Heart right ventricle (tissue), 16 donors: ENCODE results near the gene C8G. TPM values are rescaled to one million over a fixed set of nuclear protein-coding genes. Genes with fewer than 3 reads are reported as not detected.

Source experiments
- ATAC-seq, 8 donors: fragments of 200-7000 bp; cut with Tn5 transposase; one replicate each; pipeline ENCODE4 v1.9.1; 2020; ENCODE audit warnings: mild to moderate bottlenecking in 8 of 8, moderate library complexity in 8 of 8, moderate number of reproducible peaks in 1 of 8
- DNase-seq, 2 donors: peaks; one replicate each; pipeline ENCODE4 v3.0.0-alpha.2; 2020
- H3K27ac ChIP-seq, 10 donors: fragments of 200-600 bp; sonication (generic) in 2 of 10; one replicate each; pipeline versions ENCODE4 v1.5.0 to v1.8.0; 2020 to 2022; ENCODE audit warnings: mild to moderate bottlenecking in 3 of 10
- H3K27me3 ChIP-seq, 7 donors: fragments of 200-600 bp; one replicate each; pipeline ENCODE4 v1.8.0; 2021 to 2022; ENCODE audit warnings: mild to moderate bottlenecking in 2 of 7
- H3K36me3 ChIP-seq, 9 donors: fragments of 200-600 bp; sonication (generic) in 1 of 9; one replicate each; pipeline versions ENCODE4 v1.5.0 to v1.8.0; 2020 to 2022; ENCODE audit warnings: mild to moderate bottlenecking in 2 of 9
- H3K4me1 ChIP-seq, 9 donors: fragments of 200-600 bp; sonication (generic) in 1 of 9; one replicate each; pipeline versions ENCODE4 v1.5.0 to v1.8.0; 2020 to 2022; ENCODE audit warnings: mild to moderate bottlenecking in 4 of 9
- H3K4me3 ChIP-seq, 10 donors: fragments of 200-600 bp; sonication (generic) in 2 of 10; one replicate each; pipeline versions ENCODE4 v1.5.0 to v1.8.0; 2020 to 2022; ENCODE audit warnings: mild to moderate bottlenecking in 7 of 10, moderate library complexity in 2 of 10
- H3K9me3 ChIP-seq, 11 donors: fragments of 200-600 bp in 10 of 11; sonication (generic) in 2 of 11; one replicate each; pipeline versions ENCODE4 v1.5.0 to v1.8.0; 2013 to 2022; ENCODE audit warnings: mild to moderate bottlenecking in 2 of 11, control low read depth in 1 of 11, moderate library complexity in 1 of 11
- WGBS, 2 donors: extraction: QIAGEN DNeasy Blood & Tissue Kit; methylation state at CpG; one replicate each; pipeline ENCODE4 v1.1.7; 2013; ENCODE audit warnings: inconsistent platforms in 1 of 2; 5-methylcytosine and 5-hydroxymethylcytosine counted together
- intact Hi-C, 10 donors: fragments of 100-400 bp; cut with DNase I; formaldehyde crosslinking; loops; one replicate each; pipeline versions ENCODE4 v1.11.1 to v1.14.2; 2022
- polyA plus RNA-seq, 2 donors: library from polyadenylated mRNA; stranded (reverse); fragments of 200-250 nt; gene quantifications; one replicate each; pipeline ENCODE4 v1.2.3, GENCODE V29; 2013
- total RNA-seq, 10 donors: library from RNA; stranded (reverse); fragmentation: NEBNext Ultra II Directional in 3 of 10; extraction: Animal tissue kit (Norgen Biotek cat#: 25700) in 3 of 10; gene quantifications; one replicate each; pipeline versions ENCODE4 v1.2.1 to v1.2.4, GENCODE V29; 2021 to 2023
- TF ChIP-seq, protein P1 (sequence below), 9 donors: fragments of 200-600 bp; sonication (generic) in 2 of 9; IDR thresholded peaks; one replicate each; pipeline versions ENCODE4 v1.5.0 to v1.8.0; 2021 to 2022; ENCODE audit warnings: antibody characterized with exemption in 9 of 9, mild to moderate bottlenecking in 5 of 9, moderate library complexity in 1 of 9
- donor health status: Arrhythmogenic right ventricular cardiomyopathy.
- donor health status: ischemic (EF 13 %, LVEDD 7.1; RV severe dilation, severe dysfunction).
- donor health status: healthy with polysubstance abuse.
- donor health status: DM: no; HTN: yes; CAD: no.
- donor health status: DM: no; HTN: no; CAD: no.
- donor health status: ischemic (EF 25% LVEDD 6.9; RV normal size, moderate dysfunction).
- donor health status: ischemic (EF 25% LVEDD 5.7; RV mildly dilated, moderate dysfunction).
- donor health status: healthy.
- donor health status: DM: yes; HTN: yes; CAD: no.
- donor health status: Ischemic cardiomyopathy.
- donor health status: ischemic (EF 35%, LVEDD 5.7; RV mildly dilated, moderate dysfunction).
- donor health status: nonischemic (EF 11% LVEDD 7.7; RV severe dilation, severe dysfunction).
- donor health status: DM: yes; HTN: yes; CAD: no.
- donor health status: PGD.
- donor health status: ischemic (EF 29% LVEDD 5.4; RV normal size, mild dysfunction).
- donor health status: nonischemic (EF 23%, LVEDD 6.1; RV moderate dilation, normal function).

Gene C8G
- total and polyA plus RNA-seq, 12 donors: 1.2 to 10.0 (median 2.2) TPM

DNA sequence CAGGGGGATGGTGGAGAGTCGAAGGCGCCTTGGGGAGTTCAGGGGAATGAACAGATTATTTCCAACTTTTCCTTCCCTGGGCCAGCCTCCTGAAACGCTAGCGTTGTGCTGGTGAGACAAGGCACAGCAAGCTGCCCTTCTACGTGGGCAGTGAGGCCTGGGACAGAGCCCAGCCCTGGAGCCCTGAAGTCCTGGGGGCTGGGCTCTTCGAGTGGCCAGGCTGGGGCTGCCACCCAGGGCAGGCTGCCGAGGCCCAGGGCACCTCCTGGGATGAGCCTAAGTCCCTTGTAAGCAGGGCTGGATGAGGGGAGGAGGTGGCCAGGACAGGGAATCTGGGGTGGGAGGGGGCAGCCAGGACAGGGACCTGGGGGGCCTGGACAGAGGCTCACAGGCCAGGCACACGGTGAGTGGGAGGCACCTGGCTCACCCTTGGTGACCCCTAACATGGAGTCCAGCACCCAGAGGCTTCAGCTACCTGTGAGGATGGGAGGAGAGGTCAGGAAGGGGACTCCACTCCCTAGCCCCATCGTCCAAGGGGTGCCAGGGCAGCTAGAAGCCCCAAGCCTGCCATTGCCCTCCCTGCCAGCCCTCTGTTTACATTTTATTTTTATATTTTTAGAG lies 5.7 kb downstream of the C8G start:
- H3K4me1 ChIP-seq: peaks cover 19 to 62% (median 29%) of the 10 kb centered on the region in 9 donors
- intact Hi-C loops: loop anchor here in 2 of 10 donors (2.0 kb wide), 2 partner anchors 28 to 78 kb away; partner anchors contain the start of gene ABCA2 (in 1 of the 2)

GRCh38 chr9:136951541-136952320 lies 6.7 kb downstream of the C8G start, which contains the start of gene LCN12:
Gene LCN12 (plus strand): TSS chr9:136952273. CDS start chr9:136952328, 55 bp downstream.
- no peaks in the 10 kb centered on the region for H3K27me3 ChIP-seq
- TF ChIP-seq, protein P1, sequence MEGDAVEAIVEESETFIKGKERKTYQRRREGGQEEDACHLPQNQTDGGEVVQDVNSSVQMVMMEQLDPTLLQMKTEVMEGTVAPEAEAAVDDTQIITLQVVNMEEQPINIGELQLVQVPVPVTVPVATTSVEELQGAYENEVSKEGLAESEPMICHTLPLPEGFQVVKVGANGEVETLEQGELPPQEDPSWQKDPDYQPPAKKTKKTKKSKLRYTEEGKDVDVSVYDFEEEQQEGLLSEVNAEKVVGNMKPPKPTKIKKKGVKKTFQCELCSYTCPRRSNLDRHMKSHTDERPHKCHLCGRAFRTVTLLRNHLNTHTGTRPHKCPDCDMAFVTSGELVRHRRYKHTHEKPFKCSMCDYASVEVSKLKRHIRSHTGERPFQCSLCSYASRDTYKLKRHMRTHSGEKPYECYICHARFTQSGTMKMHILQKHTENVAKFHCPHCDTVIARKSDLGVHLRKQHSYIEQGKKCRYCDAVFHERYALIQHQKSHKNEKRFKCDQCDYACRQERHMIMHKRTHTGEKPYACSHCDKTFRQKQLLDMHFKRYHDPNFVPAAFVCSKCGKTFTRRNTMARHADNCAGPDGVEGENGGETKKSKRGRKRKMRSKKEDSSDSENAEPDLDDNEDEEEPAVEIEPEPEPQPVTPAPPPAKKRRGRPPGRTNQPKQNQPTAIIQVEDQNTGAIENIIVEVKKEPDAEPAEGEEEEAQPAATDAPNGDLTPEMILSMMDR (IDR thresholded peaks at IDR 0.05): no peak
- intact Hi-C loops: loop anchor here in 2 of 10 donors (2.0 kb wide), 2 partner anchors 27 to 77 kb away; partner anchors contain the start of gene ABCA2 (in 1 of the 2)
- H3K4me1 ChIP-seq: peaks cover 19 to 61% (median 29%) of the 10 kb centered on the region in 9 donors
- peak within 1 kb of the TSS in 9 of 10 donors; percentile 44 to 97 (median 93) for H3K27ac ChIP-seq
- ATAC-seq (no peak), DNase-seq (peak in 1 of 2 donors; percentile 20)
- no peak within 1 kb of the TSS for H3K4me3 ChIP-seq
- no peaks in the 10 kb centered on the region for H3K36me3 ChIP-seq
- WGBS, 2 donors: 77 to 80% methylated on average over 14 of the region's 14 CpGs
- H3K9me3 ChIP-seq: no peaks in the 10 kb centered on the region

More for the DNA sequence above, 5.7 kb downstream of the C8G start:
- Histone ChIP-seq H3K9me3 (no peaks in the 10 kb centered on the region), H3K27ac (peak overlapping the region; percentile 85 to 97 (median 94)), H3K27me3 (no peaks in the 10 kb centered on the region), H3K36me3 (no peaks in the 10 kb centered on the region), H3K4me3 (peak overlapping the region in 9 of 10 donors; percentile 51 to 91 (median 68))
- WGBS, 2 donors: 32 to 38% methylated on average over 9 of the region's 9 CpGs
- DNase-seq: peak in 1 of 2 donors; percentile 38
- ATAC-seq: peak in 7 of 8 donors; percentile 7 to 61 (median 41)
- TF ChIP-seq, protein P1 (IDR thresholded peaks at IDR 0.05): no peak

- no peaks in the 10 kb centered on the region for H3K36me3 ChIP-seq
- no peak overlapping the region for H3K4me3 ChIP-seq
- peaks cover 19 to 55% (median 28%) of the 10 kb centered on the region in 9 donors for H3K4me1 ChIP-seq
- peak overlapping the region in 9 of 10 donors; percentile 5 to 97 (median 90) for H3K27ac ChIP-seq
- H3K27me3 ChIP-seq: no peaks in the 10 kb centered on the region
- 50 to 58% methylated on average over 11 to 15 of the region's 15 CpGs for WGBS, 2 donors
- DNase-seq (peak in 1 of 2 donors; percentile 42), ATAC-seq (peak in 2 of 8 donors; percentile 1 to 4)
- intact Hi-C loops: no loop called here
- no peaks in the 10 kb centered on the region for H3K9me3 ChIP-seq
- TF ChIP-seq, protein P1 (IDR thresholded peaks at IDR 0.05): no peak
Observed at GRCh38 chr9:136952321-136952850, 7.3 kb downstream of the C8G start.
